Peyer's patch (tissue), 4 donors: Measurements from ENCODE around the gene INHBE. TPM values are rescaled to one million over a fixed set of nuclear protein-coding genes. Genes with fewer than 3 reads are reported as not detected.

Experiments used
- DNase-seq, 3 donors: peaks; one replicate each; pipeline ENCODE4 v3.0.0-alpha.2; 2017 to 2019
- H3K27ac ChIP-seq, 4 donors: fragments of 200-600 bp; sonication (generic); one replicate each; pipeline ENCODE4 v1.5.1; 2016 to 2019
- H3K27me3 ChIP-seq, 2 donors: fragments of 200-600 bp; sonication (generic); one replicate each; pipeline ENCODE4 v1.5.1; 2019
- H3K36me3 ChIP-seq, 3 donors: fragments of 200-600 bp; sonication (generic); one replicate each; pipeline ENCODE4 v1.5.1; 2016 to 2019
- H3K4me1 ChIP-seq, 4 donors: fragments of 200-600 bp; sonication (generic); one replicate each; pipeline ENCODE4 v1.5.1; 2016 to 2019
- H3K4me3 ChIP-seq, 4 donors: fragments of 200-600 bp; sonication (generic); 1 replicate in 3 of 4; 2 replicates in 1 of 4; pipeline ENCODE4 v1.5.1; 2016 to 2019; ENCODE audit warnings: mild to moderate bottlenecking in 1 of 4
- H3K9me3 ChIP-seq, 4 donors: fragments of 200-600 bp; sonication (generic); one replicate each; pipeline ENCODE4 v1.5.1; 2016 to 2019; ENCODE audit warnings: mild to moderate bottlenecking in 1 of 4
- POLR2A ChIP-seq, 2 donors: fragments of 450-650 bp; IDR thresholded peaks; one replicate each; pipeline ENCODE4 v1.5.1; 2017; ENCODE audit warnings: antibody characterized with exemption in 2 of 2, mild to moderate bottlenecking in 2 of 2, moderate library complexity in 2 of 2
- total RNA-seq, 4 donors: library from RNA; depleted of rRNA; stranded (reverse); fragments of >200 nt; gene quantifications; one replicate each; pipeline ENCODE4 v1.1.0, GENCODE V29; 2016
- TF ChIP-seq, protein P1 (sequence below), 6 experiments: fragments of 450-650 bp in 4 of 6; fragments of 200-600 bp in 2 of 6; sonication (generic) in 1 of 6; IDR thresholded peaks; one replicate each; pipeline ENCODE4 v1.5.1; 2017 to 2019; ENCODE audit warnings: antibody characterized with exemption in 6 of 6, mild to moderate bottlenecking in 3 of 6, moderate library complexity in 1 of 6

INHBE gene
- total RNA-seq, 4 donors from 2014 or later, result not detected

DNA sequence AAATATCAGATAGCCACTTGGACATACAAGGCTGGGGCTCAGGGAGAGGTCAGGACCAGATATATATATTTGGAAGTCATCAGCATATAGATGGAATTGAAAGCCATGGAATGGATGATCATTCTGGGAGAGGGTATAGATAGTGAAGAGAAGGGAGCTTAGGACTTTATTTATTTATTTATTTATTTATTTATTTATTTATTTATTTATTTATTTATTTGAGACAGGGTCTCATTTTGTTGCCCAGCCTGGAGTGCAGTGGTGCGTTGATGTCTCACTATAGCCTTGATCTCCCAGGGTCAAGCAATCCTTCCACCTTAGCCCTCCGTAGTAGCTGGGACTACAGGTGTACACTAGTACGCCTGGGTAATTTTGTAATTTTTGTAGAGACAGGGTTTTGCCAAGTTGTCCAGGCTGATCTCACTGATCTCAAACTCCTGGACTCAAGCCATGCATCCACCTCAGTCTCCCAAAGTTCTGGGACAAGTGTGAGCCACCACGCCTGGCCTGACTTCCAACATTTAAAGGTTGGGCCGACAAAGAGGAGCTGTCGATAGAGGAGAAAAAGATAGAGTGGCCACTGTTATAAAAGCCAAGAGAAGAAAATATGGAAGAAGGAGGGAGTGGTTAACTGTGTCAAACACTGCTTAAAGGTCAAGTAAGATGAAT lies 8.7 kb upstream of the INHBE start:
- no peak for TF ChIP-seq POLR2A (IDR thresholded peaks at IDR 0.05)
- TF ChIP-seq, protein P1, sequence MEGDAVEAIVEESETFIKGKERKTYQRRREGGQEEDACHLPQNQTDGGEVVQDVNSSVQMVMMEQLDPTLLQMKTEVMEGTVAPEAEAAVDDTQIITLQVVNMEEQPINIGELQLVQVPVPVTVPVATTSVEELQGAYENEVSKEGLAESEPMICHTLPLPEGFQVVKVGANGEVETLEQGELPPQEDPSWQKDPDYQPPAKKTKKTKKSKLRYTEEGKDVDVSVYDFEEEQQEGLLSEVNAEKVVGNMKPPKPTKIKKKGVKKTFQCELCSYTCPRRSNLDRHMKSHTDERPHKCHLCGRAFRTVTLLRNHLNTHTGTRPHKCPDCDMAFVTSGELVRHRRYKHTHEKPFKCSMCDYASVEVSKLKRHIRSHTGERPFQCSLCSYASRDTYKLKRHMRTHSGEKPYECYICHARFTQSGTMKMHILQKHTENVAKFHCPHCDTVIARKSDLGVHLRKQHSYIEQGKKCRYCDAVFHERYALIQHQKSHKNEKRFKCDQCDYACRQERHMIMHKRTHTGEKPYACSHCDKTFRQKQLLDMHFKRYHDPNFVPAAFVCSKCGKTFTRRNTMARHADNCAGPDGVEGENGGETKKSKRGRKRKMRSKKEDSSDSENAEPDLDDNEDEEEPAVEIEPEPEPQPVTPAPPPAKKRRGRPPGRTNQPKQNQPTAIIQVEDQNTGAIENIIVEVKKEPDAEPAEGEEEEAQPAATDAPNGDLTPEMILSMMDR (IDR thresholded peaks at IDR 0.05), result no peak
- Histone ChIP-seq H3K4me1 (no peaks in the 10 kb centered on the region), H3K27me3 (no peaks in the 10 kb centered on the region), H3K9me3 (no peaks in the 10 kb centered on the region), H3K36me3 (no peaks in the 10 kb centered on the region), H3K27ac (no peak overlapping the region), H3K4me3 (no peak overlapping the region)
- DNase-seq, result no peak

DNA sequence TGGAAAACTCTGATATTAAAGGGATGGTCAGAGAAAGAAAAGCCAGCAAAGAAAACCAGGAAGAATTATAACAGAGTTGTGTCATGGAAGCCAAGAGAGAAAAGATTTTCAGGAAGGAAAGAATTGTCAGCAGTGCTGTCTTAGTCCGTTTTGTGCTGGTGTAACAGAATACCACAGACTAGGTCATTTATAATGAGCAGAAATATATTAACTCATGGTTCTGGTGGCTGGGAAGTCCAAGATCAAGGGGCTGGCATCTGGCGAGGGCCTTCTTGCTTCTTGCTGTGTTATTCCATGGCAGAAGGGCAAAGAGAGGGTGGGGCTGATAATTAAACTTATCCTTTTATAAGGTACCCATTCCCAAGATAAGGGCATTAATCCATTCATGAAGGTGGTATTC lies 6.4 kb upstream of the INHBE start:
- no peak overlapping the region for H3K4me3 ChIP-seq
- TF ChIP-seq, protein P1 (IDR thresholded peaks at IDR 0.05), result no peak
- H3K4me1 ChIP-seq, result no peaks in the 10 kb centered on the region
- H3K27ac ChIP-seq, result no peak overlapping the region
- no peaks in the 10 kb centered on the region for H3K9me3 ChIP-seq
- H3K27me3 ChIP-seq, result no peaks in the 10 kb centered on the region
- no peak for DNase-seq
- H3K36me3 ChIP-seq, result no peaks in the 10 kb centered on the region

DNA sequence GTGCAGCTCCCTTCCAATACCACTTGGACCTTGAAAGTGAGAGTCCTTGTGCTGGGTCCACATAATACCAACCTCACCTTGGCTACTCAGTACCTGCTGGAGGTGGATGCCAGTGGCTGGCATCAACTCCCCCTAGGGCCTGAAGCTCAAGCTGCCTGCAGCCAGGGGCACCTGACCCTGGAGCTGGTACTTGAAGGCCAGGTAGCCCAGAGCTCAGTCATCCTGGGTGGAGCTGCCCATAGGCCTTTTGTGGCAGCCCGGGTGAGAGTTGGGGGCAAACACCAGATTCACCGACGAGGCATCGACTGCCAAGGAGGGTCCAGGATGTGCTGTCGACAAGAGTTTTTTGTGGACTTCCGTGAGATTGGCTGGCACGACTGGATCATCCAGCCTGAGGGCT lies 5.7 kb upstream of the INHBE start:
- no peak for TF ChIP-seq POLR2A (IDR thresholded peaks at IDR 0.05)
- TF ChIP-seq, protein P1 (IDR thresholded peaks at IDR 0.05), result no peak
- H3K4me1 ChIP-seq, result peaks cover 0 to 2% (median 0%) of the 10 kb centered on the region in 4 donors
- H3K27ac ChIP-seq, result no peak overlapping the region
- no peak overlapping the region for H3K4me3 ChIP-seq
- H3K36me3 ChIP-seq, result no peaks in the 10 kb centered on the region
- no peak for DNase-seq
- no peaks in the 10 kb centered on the region for H3K9me3 ChIP-seq
- no peaks in the 10 kb centered on the region for H3K27me3 ChIP-seq

DNA sequence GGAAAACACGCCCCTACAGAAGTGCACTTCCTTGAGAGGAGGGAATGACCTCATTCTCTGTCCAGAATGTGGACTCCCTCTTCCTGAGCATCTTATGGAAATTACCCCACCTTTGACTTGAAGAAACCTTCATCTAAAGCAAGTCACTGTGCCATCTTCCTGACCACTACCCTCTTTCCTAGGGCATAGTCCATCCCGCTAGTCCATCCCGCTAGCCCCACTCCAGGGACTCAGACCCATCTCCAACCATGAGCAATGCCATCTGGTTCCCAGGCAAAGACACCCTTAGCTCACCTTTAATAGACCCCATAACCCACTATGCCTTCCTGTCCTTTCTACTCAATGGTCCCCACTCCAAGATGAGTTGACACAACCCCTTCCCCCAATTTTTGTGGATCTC lies 5.0 kb upstream of the INHBE start:
- DNase-seq, result no peak
- H3K4me3 ChIP-seq, result no peak overlapping the region
- no peaks in the 10 kb centered on the region for H3K27me3 ChIP-seq
- no peak overlapping the region for H3K27ac ChIP-seq
- TF ChIP-seq, protein P1 (IDR thresholded peaks at IDR 0.05), result no peak
- H3K9me3 ChIP-seq, result no peaks in the 10 kb centered on the region
- H3K36me3 ChIP-seq, result no peaks in the 10 kb centered on the region
- H3K4me1 ChIP-seq, result peaks cover 0 to 8% (median 0%) of the 10 kb centered on the region in 4 donors

DNA sequence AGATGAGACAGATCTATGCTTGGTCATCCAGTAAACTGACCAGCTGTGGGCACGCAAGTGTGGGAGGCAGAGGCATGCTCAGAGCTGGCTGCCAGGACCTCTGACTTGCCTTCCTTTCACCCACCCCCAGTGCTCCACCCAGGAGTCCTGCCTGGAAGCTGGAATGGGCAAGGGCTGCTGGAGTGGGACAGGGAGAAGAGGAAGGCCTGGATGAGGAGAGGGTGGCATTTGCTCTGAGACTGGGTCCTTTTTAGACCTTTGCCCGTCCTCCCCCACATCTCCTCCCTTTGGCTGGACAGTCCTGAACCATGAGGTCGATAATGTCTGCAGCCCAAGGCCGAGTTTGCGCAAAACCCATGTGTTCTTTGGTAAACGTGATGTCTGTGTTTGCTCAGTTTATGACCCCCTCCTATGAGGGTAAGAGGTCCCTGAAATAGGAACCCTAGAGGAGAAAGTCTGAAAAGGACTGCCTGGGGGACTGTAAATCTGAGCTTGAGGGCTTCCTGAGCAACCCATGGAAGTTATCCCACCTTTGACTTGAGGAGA lies 3.8 kb upstream of the INHBE start:
- DNase-seq, result no peak
- H3K27me3 ChIP-seq, result no peaks in the 10 kb centered on the region
- H3K9me3 ChIP-seq, result no peaks in the 10 kb centered on the region
- no peak overlapping the region for H3K4me3 ChIP-seq
- TF ChIP-seq POLR2A (IDR thresholded peaks at IDR 0.05), result no peak
- TF ChIP-seq, protein P1 (IDR thresholded peaks at IDR 0.05), result no peak
- H3K4me1 ChIP-seq, result peaks cover 0 to 17% (median 0%) of the 10 kb centered on the region in 4 donors
- no peaks in the 10 kb centered on the region for H3K36me3 ChIP-seq
- H3K27ac ChIP-seq, result no peak overlapping the region
